ENCODE results near the gene TIPIN. TPM values are rescaled to one million over a fixed set of nuclear protein-coding genes. Genes with fewer than 3 reads are reported as not detected.

Gene TIPIN
- total and polyA plus RNA-seq, 5 donors: 3.2 to 7.4 (median 3.8) TPM

GRCh38 chr15:66302489-66303278 lies 53.8 kb downstream of the TIPIN start:
- no peak for DNase-seq
- Histone ChIP-seq H3K27ac (ENCODE audit: low read length) (no peak overlapping the region), H3K4me1 (ENCODE audit: control insufficient read depth, insufficient read depth, low read length) (no peaks in the 10 kb centered on the region), H3K27me3 (ENCODE audit: control insufficient read depth, insufficient read depth) (no peaks in the 10 kb centered on the region), H3K4me3 (ENCODE audit: low read length) (no peak overlapping the region), H3K9me3 (ENCODE audit: control insufficient read depth, low read length) (no peaks in the 10 kb centered on the region)
- WGBS: 94% methylated on average over 5 of the region's 5 CpGs
- intact Hi-C loops (cut with DNase I): no loop called here
- ATAC-seq: no peak

GRCh38 chr15:66298803-66299251 lies 57.7 kb downstream of the TIPIN start:
- no peaks in the 10 kb centered on the region for H3K27me3 ChIP-seq (ENCODE audit: control insufficient read depth, insufficient read depth)
- WGBS: 75% methylated on average over 4 of the region's 4 CpGs
- DNase-seq: no peak
- H3K27ac ChIP-seq (ENCODE audit: low read length): no peak overlapping the region
- no peaks in the 10 kb centered on the region for H3K9me3 ChIP-seq (ENCODE audit: control insufficient read depth, low read length)
- intact Hi-C loops (cut with DNase I): loop anchor here in 1 of 4 donors (10.0 kb wide), 2 partner anchors 384 to 684 kb away; partner anchors contain the start of gene INTS14
- ATAC-seq: no peak
- no peak overlapping the region for H3K4me3 ChIP-seq (ENCODE audit: low read length)
- H3K4me1 ChIP-seq (ENCODE audit: control insufficient read depth, insufficient read depth, low read length): no peaks in the 10 kb centered on the region

- H3K9me3 ChIP-seq (ENCODE audit: control insufficient read depth, low read length): no peaks in the 10 kb centered on the region
- ATAC-seq (no peak), DNase-seq (no peak)
- no peaks in the 10 kb centered on the region for H3K4me1 ChIP-seq (ENCODE audit: control insufficient read depth, insufficient read depth, low read length)
- H3K27ac ChIP-seq (ENCODE audit: low read length): no peak overlapping the region
- H3K27me3 ChIP-seq (ENCODE audit: control insufficient read depth, insufficient read depth): no peaks in the 10 kb centered on the region
- intact Hi-C loops (cut with DNase I): loop anchor here in 1 of 4 donors (10.0 kb wide), 2 partner anchors 381 to 681 kb away; partner anchors contain the start of gene INTS14
- 73% methylated on average over 5 of the region's 5 CpGs for WGBS
- H3K4me3 ChIP-seq (ENCODE audit: low read length): no peak overlapping the region
Measured at GRCh38 chr15:66296186-66296585, 60.3 kb downstream of the TIPIN start.

- H3K4me1 ChIP-seq (ENCODE audit: control insufficient read depth, insufficient read depth, low read length): no peaks in the 10 kb centered on the region
- ATAC-seq: no peak
- no peak for DNase-seq
- no peaks in the 10 kb centered on the region for H3K9me3 ChIP-seq (ENCODE audit: control insufficient read depth, low read length)
- H3K27ac ChIP-seq (ENCODE audit: low read length): no peak overlapping the region
- intact Hi-C loops (cut with DNase I): loop anchor here in 2 of 4 donors (5.0 to 10.0 kb wide), 3 partner anchors 313 to 680 kb away; partner anchors contain the start of gene INTS14 (in 1 of the 2)
- peak overlapping the region; percentile 98 for H3K4me3 ChIP-seq (ENCODE audit: low read length)
- H3K27me3 ChIP-seq (ENCODE audit: control insufficient read depth, insufficient read depth): no peaks in the 10 kb centered on the region
- 49% methylated on average over 3 of the region's 3 CpGs for WGBS
Measured at GRCh38 chr15:66294932-66295235, 61.6 kb downstream of the TIPIN start.

- Histone ChIP-seq H3K4me1 (ENCODE audit: control insufficient read depth, insufficient read depth, low read length) (no peaks in the 10 kb centered on the region), H3K27me3 (ENCODE audit: control insufficient read depth, insufficient read depth) (no peaks in the 10 kb centered on the region), H3K4me3 (ENCODE audit: low read length) (peak overlapping the region; percentile 98), H3K9me3 (ENCODE audit: control insufficient read depth, low read length) (no peaks in the 10 kb centered on the region), H3K27ac (ENCODE audit: low read length) (peak overlapping the region; percentile 90)
- no peak for DNase-seq
- peak; percentile 8 to 44 for ATAC-seq
- 4% methylated on average over 16 of the region's 16 CpGs for WGBS
- intact Hi-C loops (cut with DNase I): loop anchor here in 2 of 4 donors (5.0 to 10.0 kb wide), 3 partner anchors 312 to 680 kb away; partner anchors contain the start of gene INTS14 (in 1 of the 2)
Measured at GRCh38 chr15:66294157-66294931, 62.1 kb downstream of the TIPIN start.

GRCh38 chr15:66293419-66294156 lies 62.9 kb downstream of the TIPIN start, which contains the start of gene DIS3L:
DIS3L (plus strand) TSS chr15:66293568; CDS start chr15:66293597, 29 bp downstream.
- no peaks in the 10 kb centered on the region for H3K4me1 ChIP-seq (ENCODE audit: control insufficient read depth, insufficient read depth, low read length)
- DNase-seq (peak; percentile 71 to 88 (median 84)), ATAC-seq (peak; percentile 94)
- no peaks in the 10 kb centered on the region for H3K9me3 ChIP-seq (ENCODE audit: control insufficient read depth, low read length)
- intact Hi-C loops (cut with DNase I): loop anchor here in 2 of 4 donors (5.0 to 10.0 kb wide), 3 partner anchors 311 to 679 kb away; partner anchors contain the start of gene INTS14 (in 1 of the 2)
- H3K4me3 ChIP-seq (ENCODE audit: low read length): peak within 1 kb of the TSS; percentile 98
- H3K27me3 ChIP-seq (ENCODE audit: control insufficient read depth, insufficient read depth): no peaks in the 10 kb centered on the region
- peak within 1 kb of the TSS; percentile 99 for H3K27ac ChIP-seq (ENCODE audit: low read length)
- under 1% methylated on average over 92 of the region's 92 CpGs for WGBS

- intact Hi-C loops (cut with DNase I): loop anchor here in 2 of 4 donors (5.0 to 10.0 kb wide), 3 partner anchors 310 to 678 kb away; partner anchors contain the start of gene INTS14 (in 1 of the 2)
Measured at GRCh38 chr15:66292571-66293418, 63.7 kb downstream of the TIPIN start.

GRCh38 chr15:66291816-66292570 lies 64.5 kb downstream of the TIPIN start:
- Histone ChIP-seq H3K9me3 (ENCODE audit: control insufficient read depth, low read length) (no peaks in the 10 kb centered on the region), H3K4me1 (ENCODE audit: control insufficient read depth, insufficient read depth, low read length) (no peaks in the 10 kb centered on the region), H3K27me3 (ENCODE audit: control insufficient read depth, insufficient read depth) (no peaks in the 10 kb centered on the region), H3K27ac (ENCODE audit: low read length) (no peak overlapping the region), H3K4me3 (ENCODE audit: low read length) (no peak overlapping the region)
- ATAC-seq: no peak
- intact Hi-C loops (cut with DNase I): loop anchor here in 2 of 4 donors (5.0 to 10.0 kb wide), 3 partner anchors 310 to 677 kb away; partner anchors contain the start of gene INTS14 (in 1 of the 2)
- DNase-seq: no peak
- WGBS: 77% methylated on average over 6 of the region's 6 CpGs

More at GRCh38 chr15:66292571-66293418, 63.7 kb downstream of the TIPIN start:
- Histone ChIP-seq H3K27me3 (ENCODE audit: control insufficient read depth, insufficient read depth) (no peaks in the 10 kb centered on the region), H3K9me3 (ENCODE audit: control insufficient read depth, low read length) (no peaks in the 10 kb centered on the region), H3K4me3 (ENCODE audit: low read length) (peak overlapping the region; percentile 98), H3K27ac (ENCODE audit: low read length) (peak overlapping the region; percentile 99), H3K4me1 (ENCODE audit: control insufficient read depth, insufficient read depth, low read length) (no peaks in the 10 kb centered on the region)
- ATAC-seq (peak in 1 of 2 donors; percentile 34), DNase-seq (peak in 1 of 3 donors; percentile 38)
- 17% methylated on average over 22 of the region's 22 CpGs for WGBS

GRCh38 chr15:66290518-66290917 lies 66.0 kb downstream of the TIPIN start:
- H3K4me1 ChIP-seq (ENCODE audit: control insufficient read depth, insufficient read depth, low read length): no peaks in the 10 kb centered on the region
- intact Hi-C loops (cut with DNase I): loop anchor here in 2 of 4 donors (5.0 to 10.0 kb wide), 3 partner anchors 308 to 676 kb away; partner anchors contain the start of gene INTS14 (in 1 of the 2)

More at GRCh38 chr15:66290518-66290917, 66.0 kb downstream of the TIPIN start:
- Histone ChIP-seq H3K27ac (ENCODE audit: low read length) (no peak overlapping the region), H3K9me3 (ENCODE audit: control insufficient read depth, low read length) (no peaks in the 10 kb centered on the region), H3K4me3 (ENCODE audit: low read length) (no peak overlapping the region), H3K27me3 (ENCODE audit: control insufficient read depth, insufficient read depth) (no peaks in the 10 kb centered on the region)
- ATAC-seq (no peak), DNase-seq (no peak)

All from right cardiac atrium (tissue), 5 donors.